ENCODE results near the gene TMEM198.

TMEM198 gene

DNA sequence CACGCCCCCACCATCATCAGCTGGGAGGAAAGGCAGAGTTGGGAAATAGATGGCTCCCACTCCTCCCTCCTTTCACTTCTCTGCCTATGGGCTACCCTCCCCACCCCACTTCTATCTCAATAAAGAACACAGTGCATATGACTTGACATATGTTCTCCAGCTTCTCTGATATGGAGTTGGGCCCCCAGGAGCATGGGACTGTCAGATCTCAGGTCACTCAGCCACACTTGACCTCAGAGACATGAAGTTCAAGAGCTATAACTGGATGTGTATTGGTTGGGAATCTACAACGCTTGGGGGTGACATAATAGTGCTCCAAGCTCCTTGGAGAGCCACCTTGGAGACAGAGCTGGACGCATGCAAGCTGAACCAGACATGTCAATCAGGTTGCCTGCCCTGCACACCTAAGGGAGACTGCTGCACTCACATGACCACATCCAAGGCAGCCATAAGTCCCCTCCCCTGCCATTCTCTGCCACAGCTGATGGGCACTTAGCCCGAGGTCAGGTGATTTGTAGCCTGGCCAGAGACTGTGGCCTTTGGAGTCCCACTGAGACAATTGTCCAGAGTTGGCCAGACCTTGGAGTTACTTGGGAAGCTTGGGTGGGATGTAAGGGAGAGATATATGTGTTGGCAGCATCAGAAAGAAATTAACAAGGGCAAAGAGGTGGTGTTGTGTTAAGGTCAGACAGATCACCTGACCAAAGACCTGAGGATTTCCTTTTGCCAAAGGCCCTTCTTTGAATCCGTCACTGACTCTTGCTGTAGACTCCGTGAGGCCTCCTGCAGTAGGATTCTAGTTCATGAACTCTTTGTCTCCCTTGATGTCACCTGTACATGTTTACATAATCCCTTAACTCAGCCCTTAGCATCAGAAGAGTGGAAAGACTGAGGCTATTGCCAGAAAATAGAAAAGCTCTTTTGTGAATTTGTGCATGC is 32.0 kb downstream of the TMEM198 start:
- in situ Hi-C loops (cut with HindIII; ENCODE audit: low sequenced_read_pairs): loop anchor here (5.0 kb wide), 1 partner anchor 81 kb away; no protein-coding TSS in a partner anchor

DNA sequence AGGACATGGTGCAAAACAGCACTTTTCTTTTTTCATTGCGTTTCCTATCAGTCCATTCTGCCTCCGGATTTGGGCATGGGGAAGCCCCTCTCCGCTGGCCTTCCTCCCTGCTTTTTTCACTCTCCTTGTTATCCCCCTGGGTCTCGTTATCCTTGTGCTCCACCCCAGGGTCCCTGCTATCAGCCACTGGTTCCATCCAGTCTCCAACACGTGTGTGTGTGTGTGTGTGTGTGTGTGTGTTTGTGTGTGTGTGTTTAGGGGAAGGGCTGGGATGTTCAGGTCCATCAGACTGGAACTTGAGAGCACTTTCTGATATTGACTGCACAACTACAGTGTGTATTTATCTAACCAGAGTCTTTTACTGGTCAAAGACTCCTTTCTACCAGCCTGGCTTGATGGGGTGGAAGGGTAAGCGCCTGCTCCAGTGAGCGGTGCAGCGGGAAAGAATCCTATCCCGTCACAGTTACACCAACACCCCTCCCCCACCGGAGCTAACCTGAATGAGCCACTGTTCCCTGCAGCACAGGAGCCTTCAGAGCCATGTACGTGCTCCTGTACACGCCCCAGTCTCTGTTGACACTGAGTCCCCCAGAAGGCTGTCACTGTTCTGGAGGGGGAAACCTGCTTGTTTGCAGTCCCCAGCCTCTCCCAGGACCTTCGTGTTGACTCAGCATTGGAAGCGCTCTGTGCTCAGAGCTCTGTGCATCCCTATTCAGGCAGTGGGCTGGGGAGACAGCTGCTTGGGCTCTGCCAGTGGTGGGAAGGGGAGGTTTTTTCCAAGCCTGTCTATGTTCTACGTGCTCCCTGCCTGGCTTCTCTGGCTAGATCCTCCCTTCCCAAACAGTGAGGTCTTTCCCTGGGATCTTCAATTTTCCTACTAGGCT is 32.9 kb downstream of the TMEM198 start:
- in situ Hi-C loops (cut with HindIII; ENCODE audit: low sequenced_read_pairs): loop anchor here (5.0 kb wide), 1 partner anchor 81 kb away; no protein-coding TSS in a partner anchor

DNA sequence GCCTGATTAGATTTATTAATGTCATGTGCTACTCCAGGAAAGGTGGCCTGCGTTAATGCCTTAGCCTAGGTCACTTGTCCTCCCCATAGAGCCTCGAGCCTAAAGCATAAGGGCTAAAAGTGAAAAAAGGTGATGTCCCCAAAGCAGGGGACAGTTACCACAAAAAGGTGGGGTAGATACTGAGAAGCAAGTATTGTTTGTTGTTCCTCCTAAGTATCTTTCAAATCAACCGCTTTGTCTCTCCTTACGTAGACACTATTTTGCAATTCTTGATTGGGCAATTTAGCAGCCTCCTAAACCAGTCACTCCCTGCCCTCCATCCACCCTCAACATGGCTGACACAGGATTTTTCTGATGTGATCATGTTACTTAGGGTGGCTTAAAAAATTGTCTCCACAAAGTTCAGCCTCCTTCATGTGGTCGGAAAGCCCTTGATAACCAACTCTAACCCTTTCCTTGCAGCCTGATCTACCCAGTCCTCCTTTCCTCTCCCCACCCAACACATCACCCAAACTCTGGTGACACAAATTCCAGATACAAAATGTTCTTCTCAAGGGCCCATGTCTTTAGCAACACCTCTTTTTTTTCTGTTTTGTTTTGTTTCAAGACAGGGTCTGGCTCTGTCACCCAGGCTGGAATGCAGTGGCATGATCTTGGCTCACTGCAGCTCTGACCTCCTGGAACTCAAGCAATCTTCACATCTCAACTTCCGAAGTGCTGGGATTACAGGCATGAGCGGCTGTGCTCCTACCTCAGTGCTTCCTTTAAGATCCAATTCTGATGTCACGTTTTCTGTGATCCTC is 35.2 kb downstream of the TMEM198 start:
- in situ Hi-C loops (cut with HindIII; ENCODE audit: low sequenced_read_pairs): loop anchor here (5.0 kb wide), 1 partner anchor 78 kb away; no protein-coding TSS in a partner anchor

DNA sequence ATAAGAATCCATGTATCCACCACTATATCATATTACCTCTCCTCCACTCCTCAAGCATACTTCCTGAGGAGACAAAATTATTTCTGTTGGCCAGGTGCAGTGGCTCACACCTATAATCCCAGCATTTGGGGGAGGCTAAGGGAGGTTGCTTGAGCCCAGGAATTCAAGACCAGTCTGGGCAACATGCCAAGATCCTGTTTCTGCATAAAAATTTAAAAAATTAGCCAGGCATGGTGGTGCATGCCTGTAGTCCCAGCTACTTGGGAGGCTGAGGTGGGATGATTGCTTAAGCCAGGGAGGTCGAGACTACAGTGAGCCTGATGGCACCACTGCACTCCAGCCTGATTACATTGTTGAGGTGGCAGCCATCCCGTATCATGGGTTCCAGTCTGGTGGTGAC is 37.5 kb downstream of the TMEM198 start:
- in situ Hi-C loops (cut with HindIII; ENCODE audit: low sequenced_read_pairs): no loop called here

DNA sequence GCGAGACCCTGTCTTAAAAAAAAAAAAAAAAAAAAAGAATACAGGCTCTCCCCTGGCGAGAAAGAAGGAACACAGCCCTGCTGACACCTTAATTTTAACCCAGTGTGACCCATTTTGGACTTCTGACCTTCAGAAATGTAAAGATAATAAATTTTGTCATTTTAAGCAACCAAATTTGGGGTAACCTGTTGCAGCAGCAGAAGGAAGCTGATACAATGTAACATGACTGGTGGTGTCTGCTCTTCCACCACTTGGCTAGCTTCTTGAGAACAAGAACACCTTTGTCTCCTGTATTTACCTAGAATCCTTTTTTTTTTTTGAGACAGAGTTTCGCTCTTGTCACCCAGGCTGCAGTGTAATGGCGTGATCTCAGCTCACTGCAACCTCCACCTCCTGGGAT is 47.3 kb downstream of the TMEM198 start:
- in situ Hi-C loops (cut with HindIII; ENCODE audit: low sequenced_read_pairs): no loop called here

DNA sequence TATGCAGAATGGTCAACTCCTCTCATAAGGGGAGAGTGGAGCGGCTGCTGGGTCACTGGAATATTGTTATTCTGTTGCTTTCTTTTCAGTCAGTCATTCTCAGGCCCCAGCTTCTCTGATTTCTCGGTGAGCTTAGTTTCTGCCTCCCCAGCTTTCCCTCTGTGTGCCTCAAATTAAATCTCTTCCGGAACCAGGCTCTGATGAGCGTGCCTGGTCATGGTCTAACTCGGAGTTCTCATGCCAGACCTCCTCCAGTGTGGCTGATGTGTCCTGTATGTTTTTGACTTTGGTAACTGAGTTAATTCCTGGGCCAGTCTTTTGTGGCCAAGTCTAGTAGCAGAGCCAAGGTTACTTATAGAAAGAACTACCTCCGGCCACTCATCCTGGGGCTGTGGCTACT is 48.9 kb downstream of the TMEM198 start:
- in situ Hi-C loops (cut with HindIII; ENCODE audit: low sequenced_read_pairs): no loop called here

DNA sequence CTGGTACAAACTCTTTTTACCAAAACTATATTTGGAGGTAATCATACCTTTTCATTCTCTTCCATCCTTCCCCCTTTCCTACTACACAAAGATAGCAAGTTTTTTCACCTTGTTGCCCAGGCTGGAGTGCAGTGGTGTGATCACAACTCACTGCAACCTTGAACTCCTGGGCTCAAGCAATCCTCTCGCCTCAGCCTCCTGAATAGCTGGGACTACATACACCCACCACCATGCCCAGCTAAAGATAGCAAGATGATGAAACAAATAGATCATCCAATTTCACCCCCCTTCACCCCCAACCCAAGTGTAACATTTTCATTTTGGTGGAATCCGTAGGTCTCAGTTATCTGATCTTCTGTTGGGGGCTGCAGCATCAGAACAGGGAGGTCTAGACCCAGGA is 49.3 kb downstream of the TMEM198 start:
- in situ Hi-C loops (cut with HindIII; ENCODE audit: low sequenced_read_pairs): no loop called here

DNA sequence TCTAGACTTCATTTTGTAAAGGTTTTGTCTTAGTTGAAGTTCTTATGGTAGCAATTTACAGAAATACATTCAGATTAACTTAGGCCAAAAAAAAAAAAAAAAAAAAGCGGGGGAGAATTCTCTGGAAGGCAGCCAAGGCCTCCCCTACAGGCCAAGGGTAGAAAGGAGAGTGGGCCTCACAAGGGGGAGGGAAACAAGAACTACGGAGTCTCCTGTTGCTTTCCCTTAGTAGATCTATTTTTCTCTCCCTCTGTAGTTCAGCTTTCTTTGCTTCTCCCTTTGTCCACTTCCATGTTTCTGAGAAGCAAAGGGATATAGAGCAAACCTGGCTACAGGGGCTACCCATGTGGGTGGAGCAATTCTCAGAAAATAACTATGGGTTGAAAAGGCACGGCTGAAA is 51.4 kb downstream of the TMEM198 start:
- in situ Hi-C loops (cut with HindIII; ENCODE audit: low sequenced_read_pairs): no loop called here

DNA sequence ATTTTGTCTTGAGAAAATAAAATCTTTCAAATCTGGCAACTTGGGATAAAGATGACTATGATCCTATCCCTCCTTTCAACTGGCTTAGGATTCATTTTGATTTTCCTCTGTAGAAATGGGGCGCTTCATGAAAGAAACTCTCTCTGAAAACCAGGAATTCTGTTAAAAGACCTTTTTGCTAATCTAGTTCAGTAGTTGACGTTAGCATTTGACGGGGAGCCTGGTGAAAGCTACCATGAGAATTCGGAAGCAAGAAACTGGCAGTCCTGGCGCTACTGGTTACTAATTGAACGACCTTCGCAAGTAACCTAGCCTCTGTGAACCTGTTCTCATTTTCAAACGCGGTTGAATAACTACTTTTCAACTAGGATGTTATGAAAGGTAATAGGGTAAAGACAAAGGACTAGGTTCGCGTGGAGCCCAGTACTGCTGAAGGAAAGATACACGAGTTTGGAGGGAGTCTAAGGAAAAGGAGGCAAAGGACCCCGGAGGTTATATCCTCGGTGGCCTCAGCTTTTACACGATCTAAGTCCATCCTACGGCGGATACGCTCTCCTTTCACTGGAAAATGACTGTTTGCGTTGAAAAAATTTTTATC is 53.2 kb downstream of the TMEM198 start:
- in situ Hi-C loops (cut with HindIII; ENCODE audit: low sequenced_read_pairs): no loop called here

DNA sequence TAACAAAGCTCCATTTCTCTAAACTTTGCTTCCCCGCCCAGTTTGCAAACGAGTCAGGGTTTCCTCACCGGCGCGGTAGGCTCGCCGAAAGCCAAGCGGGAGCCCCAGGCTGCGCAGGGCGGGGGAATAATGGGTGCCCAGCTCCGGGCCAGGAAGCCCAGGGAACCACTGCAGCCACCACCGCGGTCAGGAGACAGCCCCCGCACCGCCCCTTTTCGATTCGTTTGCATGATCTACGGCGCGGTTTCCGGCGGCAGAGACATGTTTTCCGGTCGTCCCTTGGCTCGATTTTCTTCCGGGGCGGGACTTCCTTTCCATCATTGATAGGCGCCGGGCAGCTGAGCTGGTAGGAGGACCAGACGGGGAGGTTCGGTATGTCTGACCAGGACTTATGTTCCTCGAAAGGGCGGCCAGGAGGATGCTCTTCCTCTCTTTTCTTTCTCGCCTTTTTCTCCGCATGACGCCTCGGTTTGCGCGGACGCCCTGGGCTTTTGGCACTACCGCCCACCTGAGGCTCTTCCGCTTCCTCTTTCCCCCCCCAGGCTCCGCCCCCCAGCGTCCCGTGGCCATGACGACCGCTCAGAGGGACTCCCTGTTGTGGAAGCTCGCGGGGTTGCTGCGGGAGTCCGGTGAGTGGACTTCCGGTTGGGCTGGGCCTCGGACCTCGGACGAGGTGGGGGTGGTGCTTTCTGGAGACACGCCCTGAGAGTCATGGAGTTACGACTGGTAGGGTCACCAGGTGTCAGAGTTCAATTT is 53.9 kb downstream of the TMEM198 start, which contains the start of gene STK11IP:
TSS of gene STK11IP (plus strand) at position 306 of the 756 bp plus-strand sequence. CDS start at position 569, 263 bp downstream.
- in situ Hi-C loops (cut with HindIII; ENCODE audit: low sequenced_read_pairs): no loop called here

DNA sequence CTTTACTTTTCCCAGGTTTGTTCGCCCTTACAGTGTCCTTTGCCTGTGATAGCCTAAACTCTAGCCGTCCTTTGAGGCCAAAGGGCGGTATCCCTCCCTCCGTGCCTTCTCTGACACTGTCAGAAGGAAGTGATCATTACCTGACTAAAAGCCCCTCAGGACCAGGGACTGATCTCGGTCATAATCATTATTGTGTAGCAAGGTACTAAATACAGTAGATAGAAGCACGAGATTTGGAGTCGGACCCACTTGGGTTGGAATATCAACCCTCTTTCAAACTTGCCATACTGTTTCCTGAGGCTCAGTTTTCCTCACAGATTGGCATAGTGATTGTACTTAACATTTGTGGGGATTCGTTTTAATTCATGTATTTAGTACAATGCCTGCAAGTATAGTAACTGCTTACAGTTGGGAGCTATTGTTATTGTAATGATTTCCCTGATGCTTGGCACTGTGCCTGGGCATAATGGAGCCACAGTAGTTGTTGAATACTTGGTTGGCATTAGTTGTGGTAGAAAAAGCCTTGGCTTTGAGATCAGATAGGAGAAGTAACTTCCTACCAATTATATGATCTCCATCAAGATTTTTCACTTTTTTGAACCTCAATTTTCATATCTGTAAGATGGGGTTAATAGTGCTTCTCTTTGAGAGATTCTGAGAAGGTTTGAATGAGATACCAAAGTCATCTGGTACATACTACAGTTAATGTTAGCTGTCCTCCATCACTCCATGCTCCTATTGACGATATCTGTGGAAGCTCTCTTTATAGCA is 54.7 kb downstream of the TMEM198 start:
- in situ Hi-C loops (cut with HindIII; ENCODE audit: low sequenced_read_pairs): no loop called here
